IPS-18a (cell line): ENCODE measurements around the gene CMYA5.

ENCODE experiments used
- H3K27ac ChIP-seq: one replicate; pipeline ENCODE4 v1.5.1; 2013; ENCODE audit warnings: low read length
- H3K27me3 ChIP-seq: one replicate; pipeline ENCODE4 v1.6.1; 2013; ENCODE audit warnings: mild to moderate bottlenecking, low read length; ENCODE audit not compliant: control insufficient read depth, insufficient read depth
- H3K36me3 ChIP-seq: one replicate; pipeline ENCODE4 v1.6.1; 2013; ENCODE audit warnings: low read depth, low read length; ENCODE audit not compliant: control insufficient read depth
- H3K4me1 ChIP-seq: one replicate; pipeline ENCODE4 v1.6.1; 2013; ENCODE audit warnings: low read depth, low read length; ENCODE audit not compliant: control insufficient read depth
- H3K4me3 ChIP-seq: one replicate; pipeline ENCODE4 v1.5.1; 2013; ENCODE audit warnings: low read length
- H3K9ac ChIP-seq: one replicate; pipeline ENCODE4 v1.6.1; 2013; ENCODE audit warnings: mild to moderate bottlenecking, low read length, moderate library complexity
- H3K9me3 ChIP-seq: one replicate; pipeline ENCODE4 v1.6.1; 2013; ENCODE audit warnings: low read depth, low read length; ENCODE audit not compliant: control insufficient read depth

CMYA5 gene

GRCh38 chr5:79827159-79827629 is 137.6 kb downstream of the CMYA5 start:
- Histone ChIP-seq H3K9me3 (no peaks in the 10 kb centered on the region), H3K27me3 (no peaks in the 10 kb centered on the region), H3K4me3 (no peak overlapping the region), H3K9ac (no peak overlapping the region), H3K4me1 (no peaks in the 10 kb centered on the region), H3K36me3 (no peaks in the 10 kb centered on the region), H3K27ac (no peak overlapping the region)

DNA sequence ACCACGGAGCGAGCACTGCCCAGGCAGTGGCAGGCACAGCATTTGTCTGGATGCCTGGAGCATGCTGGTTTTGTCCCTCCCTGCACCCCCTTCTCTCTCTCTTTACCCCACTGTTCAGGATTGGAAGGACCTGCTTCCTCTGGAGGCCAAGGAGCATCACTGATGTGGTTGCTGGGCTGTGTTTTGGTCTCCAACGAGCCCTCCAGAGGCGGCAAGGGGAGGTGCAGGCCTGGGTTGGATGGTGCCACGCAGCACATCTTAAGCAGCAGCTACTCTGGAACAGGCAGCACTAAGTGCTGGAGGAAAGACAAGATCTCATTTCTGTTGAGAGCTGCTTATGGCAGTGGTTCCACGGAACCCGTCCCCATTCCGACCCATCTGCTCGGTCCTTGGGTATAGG is 139.6 kb downstream of the CMYA5 start:
- H3K36me3 ChIP-seq = no peaks in the 10 kb centered on the region
- no peaks in the 10 kb centered on the region for H3K9me3 ChIP-seq
- no peaks in the 10 kb centered on the region for H3K4me1 ChIP-seq
- H3K9ac ChIP-seq = no peak overlapping the region
- no peak overlapping the region for H3K4me3 ChIP-seq
- H3K27me3 ChIP-seq = no peaks in the 10 kb centered on the region
- H3K27ac ChIP-seq = no peak overlapping the region

DNA sequence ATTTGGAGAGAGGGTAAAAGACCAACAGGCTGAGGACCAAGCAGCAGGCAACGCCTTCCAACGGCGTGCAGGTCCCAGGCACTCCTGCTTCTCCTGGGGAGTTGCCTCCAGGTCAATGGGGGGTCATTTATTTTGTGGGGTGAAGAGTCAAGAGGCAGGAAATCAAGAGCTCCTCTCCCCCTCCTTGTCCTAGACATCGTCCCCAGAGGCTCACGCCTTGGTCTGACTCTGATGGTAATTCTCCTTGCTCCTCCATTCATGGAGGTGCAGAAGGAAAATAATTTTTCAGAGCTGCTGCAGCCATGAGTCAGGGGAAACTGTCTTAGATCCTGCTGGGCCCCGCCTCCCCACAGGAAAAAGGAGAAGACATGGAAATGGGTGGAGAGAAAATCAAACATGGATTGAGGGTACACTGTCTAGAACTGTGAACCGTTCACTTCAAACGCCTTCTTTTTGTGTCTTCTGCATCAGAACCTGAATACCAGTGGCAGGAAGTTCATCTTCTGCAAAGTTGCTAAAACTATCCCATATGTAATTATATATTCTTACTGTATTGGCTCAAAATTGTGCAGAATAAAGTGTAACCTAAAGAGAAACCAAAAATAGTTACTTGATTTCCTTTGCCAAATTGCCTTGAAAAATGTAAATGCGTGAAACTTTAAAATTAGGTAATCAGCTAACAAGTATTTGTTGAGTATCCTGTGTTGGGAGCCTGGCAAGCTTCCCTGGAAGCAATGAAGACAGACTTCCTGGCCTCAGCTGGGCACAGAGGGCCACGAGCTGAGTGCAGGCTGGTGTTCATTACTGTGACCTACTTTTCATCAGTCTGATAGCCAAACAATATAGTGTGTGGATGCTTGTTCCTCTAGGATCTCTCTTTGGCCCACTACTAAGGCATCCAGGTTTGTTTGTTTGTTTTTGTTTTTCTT is 142.0 kb downstream of the CMYA5 start:
- H3K9ac ChIP-seq = no peak overlapping the region
- no peak overlapping the region for H3K4me3 ChIP-seq
- no peak overlapping the region for H3K27ac ChIP-seq
- H3K4me1 ChIP-seq = no peaks in the 10 kb centered on the region
- no peaks in the 10 kb centered on the region for H3K27me3 ChIP-seq
- H3K9me3 ChIP-seq = no peaks in the 10 kb centered on the region
- no peaks in the 10 kb centered on the region for H3K36me3 ChIP-seq

DNA sequence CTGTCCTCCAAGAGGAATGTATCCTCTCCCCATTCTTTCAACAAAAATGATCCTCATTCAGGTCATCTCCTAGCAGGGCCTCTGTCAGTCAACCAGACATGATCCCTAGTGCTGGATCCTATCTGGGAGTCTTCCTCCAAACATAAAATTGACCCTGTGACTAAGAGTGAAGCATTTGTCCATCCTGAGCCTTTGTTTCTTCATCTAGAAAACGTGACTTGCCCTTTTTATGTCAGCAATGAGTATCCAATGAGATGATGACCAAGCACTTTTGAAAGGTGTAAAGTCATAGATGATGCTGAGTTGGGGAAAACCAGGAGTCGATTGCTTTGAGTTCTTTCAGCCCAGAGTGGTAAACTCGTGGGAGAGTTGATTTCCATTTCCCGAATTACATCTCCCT is 143.3 kb downstream of the CMYA5 start:
- Histone ChIP-seq H3K9me3 (no peaks in the 10 kb centered on the region), H3K27me3 (no peaks in the 10 kb centered on the region), H3K9ac (no peak overlapping the region), H3K4me3 (no peak overlapping the region), H3K36me3 (no peaks in the 10 kb centered on the region), H3K4me1 (no peaks in the 10 kb centered on the region), H3K27ac (no peak overlapping the region)

DNA sequence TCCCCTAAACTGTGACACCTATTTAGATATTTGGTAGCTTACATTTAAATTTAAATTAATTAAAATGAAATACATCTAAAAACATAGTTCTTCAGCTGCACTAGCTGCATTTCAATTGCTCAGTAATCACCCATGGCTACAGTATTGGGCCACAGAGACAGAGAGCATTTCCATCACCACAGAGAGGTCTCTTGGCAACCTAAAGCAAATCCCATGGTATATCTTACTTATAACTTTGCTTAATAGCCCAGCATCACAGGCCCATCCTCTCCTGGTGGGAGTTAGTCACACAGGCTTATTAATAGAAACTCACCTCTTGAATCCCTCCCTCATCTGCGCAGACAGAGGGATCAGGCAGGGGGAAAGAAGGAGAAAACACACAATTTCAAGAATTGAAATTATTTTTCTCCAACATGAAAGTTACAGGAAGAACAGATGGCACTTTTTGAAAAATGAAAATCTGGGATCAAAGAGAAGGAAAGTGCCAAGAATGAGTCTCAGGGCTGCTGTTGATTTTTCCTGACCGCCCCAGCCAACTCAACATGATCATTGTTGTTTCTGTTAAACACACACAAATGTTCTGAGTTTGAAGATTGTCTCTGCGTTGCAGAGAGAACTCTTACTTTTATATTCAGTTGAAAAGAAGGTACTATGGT is 144.6 kb downstream of the CMYA5 start:
- no peaks in the 10 kb centered on the region for H3K27me3 ChIP-seq
- no peak overlapping the region for H3K27ac ChIP-seq
- H3K4me3 ChIP-seq = no peak overlapping the region
- no peaks in the 10 kb centered on the region for H3K36me3 ChIP-seq
- H3K9me3 ChIP-seq = no peaks in the 10 kb centered on the region
- H3K4me1 ChIP-seq = no peaks in the 10 kb centered on the region
- H3K9ac ChIP-seq = no peak overlapping the region

- Histone ChIP-seq H3K4me1 (no peaks in the 10 kb centered on the region), H3K9me3 (no peaks in the 10 kb centered on the region), H3K4me3 (no peak overlapping the region), H3K9ac (no peak overlapping the region), H3K27ac (no peak overlapping the region), H3K36me3 (no peaks in the 10 kb centered on the region), H3K27me3 (no peaks in the 10 kb centered on the region)
Observed at GRCh38 chr5:79834754-79835714, 145.4 kb downstream of the CMYA5 start.

DNA sequence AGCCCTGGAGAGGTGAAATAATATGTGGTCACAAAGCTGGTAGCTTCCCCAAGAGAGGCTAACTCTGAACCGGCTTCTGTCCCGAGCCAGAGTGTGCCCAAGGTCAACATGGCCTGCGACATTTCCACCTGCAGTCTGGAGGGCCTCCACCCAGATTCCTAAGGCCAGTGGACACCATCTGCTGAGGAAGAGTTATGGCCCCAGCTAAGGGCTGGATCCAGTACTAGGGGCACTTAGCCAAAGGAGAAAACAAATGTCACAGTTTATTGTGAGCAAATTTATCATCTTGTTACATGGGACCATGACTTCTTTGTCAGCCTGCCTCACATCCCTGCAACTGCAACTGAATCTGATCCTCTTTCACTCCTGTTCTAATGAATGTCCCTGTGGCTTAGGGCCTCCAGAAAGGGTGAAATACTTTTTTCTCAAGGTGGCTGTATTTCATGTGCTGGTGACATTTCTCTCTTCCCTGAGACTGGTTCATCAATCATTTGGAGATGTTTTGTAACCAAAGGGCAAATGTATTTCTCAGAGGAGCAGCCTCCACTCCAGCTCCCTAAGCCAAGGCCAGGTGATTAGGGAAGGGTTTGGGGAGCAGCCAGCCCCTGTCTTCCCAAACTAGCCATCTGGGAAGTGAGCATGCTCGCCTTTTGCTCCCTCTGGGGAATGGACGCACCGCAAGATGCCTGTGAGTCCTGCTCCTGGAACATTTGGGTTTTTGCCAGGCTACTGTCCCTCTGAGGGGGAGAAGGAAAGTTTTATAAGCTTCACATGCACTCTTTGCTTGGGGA is 148.3 kb downstream of the CMYA5 start:
- Histone ChIP-seq H3K36me3 (no peaks in the 10 kb centered on the region), H3K27ac (no peak overlapping the region), H3K9ac (no peak overlapping the region), H3K4me1 (no peaks in the 10 kb centered on the region), H3K27me3 (no peaks in the 10 kb centered on the region), H3K9me3 (no peaks in the 10 kb centered on the region), H3K4me3 (no peak overlapping the region)

DNA sequence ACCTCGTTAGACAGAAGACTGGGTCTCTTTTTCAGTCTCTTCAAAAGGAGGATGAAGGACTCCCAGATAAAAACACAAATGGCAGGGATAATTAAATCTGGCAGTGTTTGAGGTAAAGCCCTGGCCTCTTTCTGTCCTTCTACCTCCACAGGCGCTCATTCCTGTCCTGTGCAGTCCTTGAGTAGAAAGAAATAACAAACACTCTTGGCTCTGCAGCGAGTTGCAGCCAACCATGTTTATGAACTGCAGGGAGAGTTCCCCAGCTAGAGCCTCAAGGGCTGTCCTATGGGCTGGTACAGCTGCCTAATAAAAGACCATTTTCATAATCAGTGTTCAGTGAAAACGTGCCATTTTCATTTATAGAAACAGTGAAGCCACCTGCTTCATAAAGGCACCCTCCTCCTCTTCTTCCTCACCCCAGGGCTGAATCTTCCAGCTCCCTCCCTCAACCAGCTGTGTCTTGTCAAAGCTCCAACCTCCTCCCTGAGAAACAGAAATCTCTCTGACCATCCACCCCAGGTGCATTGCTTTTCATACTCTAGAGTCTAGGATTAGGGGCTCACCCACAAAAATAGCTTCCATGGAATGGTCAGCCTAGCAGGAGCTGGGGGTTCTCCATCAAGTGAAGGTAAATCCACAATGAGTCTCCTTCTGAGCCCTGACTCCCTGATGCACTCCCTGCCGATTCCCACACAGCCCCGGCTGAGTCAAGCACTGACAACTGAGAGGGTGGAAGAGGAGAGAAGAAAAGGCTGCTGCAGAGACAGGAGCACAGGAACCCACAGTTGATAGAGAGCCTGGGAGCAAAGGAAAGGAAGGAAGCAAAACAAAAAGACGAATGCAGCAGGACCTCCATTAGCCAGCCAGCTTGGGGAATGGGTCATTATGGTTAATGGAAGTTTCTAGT is 150.7 kb downstream of the CMYA5 start:
- Histone ChIP-seq H3K36me3 (no peaks in the 10 kb centered on the region), H3K27me3 (no peaks in the 10 kb centered on the region), H3K9ac (no peak overlapping the region), H3K9me3 (no peaks in the 10 kb centered on the region), H3K4me1 (no peaks in the 10 kb centered on the region), H3K27ac (no peak overlapping the region), H3K4me3 (no peak overlapping the region)

DNA sequence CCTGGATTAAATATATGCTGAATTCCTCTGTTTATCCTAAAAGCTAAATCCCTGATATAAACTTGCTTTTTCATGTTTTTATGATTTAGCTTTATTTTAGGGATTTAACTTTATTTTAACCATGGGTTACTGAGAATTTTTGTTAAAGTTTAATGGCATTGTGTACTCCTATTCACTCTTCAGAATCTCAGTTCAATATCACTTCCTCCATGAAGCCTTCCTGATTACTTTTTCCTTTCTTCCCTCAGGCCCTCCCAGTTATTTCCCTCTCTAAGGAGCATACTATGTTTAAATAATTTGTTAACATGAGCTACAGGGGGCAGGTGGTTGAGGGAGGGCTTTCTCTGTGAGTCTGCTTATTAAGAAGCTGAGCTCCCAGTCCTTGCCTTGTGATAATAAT is 151.5 kb downstream of the CMYA5 start:
- Histone ChIP-seq H3K36me3 (no peaks in the 10 kb centered on the region), H3K4me1 (no peaks in the 10 kb centered on the region), H3K27me3 (no peaks in the 10 kb centered on the region), H3K27ac (no peak overlapping the region), H3K9me3 (no peaks in the 10 kb centered on the region), H3K9ac (no peak overlapping the region), H3K4me3 (no peak overlapping the region)
